Left ventricle myocardium superior (tissue), 1 donor: ENCODE measurements around the gene POU2AF3. TPM values are rescaled to one million over a fixed set of nuclear protein-coding genes. Genes with fewer than 3 reads are reported as not detected.
"Not testable (repeated sequence)": the region's sequence is repeated elsewhere in the genome, so short reads cannot be mapped to it uniquely, and the experiment has no call there.

ENCODE experiments used
- ATAC-seq: fragments of 200-7000 bp; cut with Tn5 transposase; one replicate; pipeline ENCODE4 v1.9.1; 2020; ENCODE audit warnings: mild to moderate bottlenecking, moderate library complexity
- DNase-seq: peaks from one replicate; pipeline ENCODE4 v3.0.0-alpha.2; 2020
- intact Hi-C: fragments of 100-400 bp; cut with micrococcal nuclease; formaldehyde crosslinking; loops from one replicate; pipeline ENCODE4 v1.11.0; 2022
- long read RNA-seq: library from polyadenylated mRNA; unstranded; transcript quantifications from one replicate; pipeline ENCODE4 v2.0.0, GENCODE V29; 2021
- total RNA-seq: library from RNA; stranded (reverse); fragmentation: NEBNext Ultra II Directional; extraction: Animal tissue kit (Norgen Biotek cat#: 25700); gene quantifications from one replicate; pipeline ENCODE4 v1.2.1, GENCODE V29; 2021
- donor health status: DM: no; HTN: yes; CAD: no; lungs with severe emphysema.

Gene POU2AF3
- total RNA-seq: 0.74 TPM
- long read RNA-seq: 0 reads

DNA sequence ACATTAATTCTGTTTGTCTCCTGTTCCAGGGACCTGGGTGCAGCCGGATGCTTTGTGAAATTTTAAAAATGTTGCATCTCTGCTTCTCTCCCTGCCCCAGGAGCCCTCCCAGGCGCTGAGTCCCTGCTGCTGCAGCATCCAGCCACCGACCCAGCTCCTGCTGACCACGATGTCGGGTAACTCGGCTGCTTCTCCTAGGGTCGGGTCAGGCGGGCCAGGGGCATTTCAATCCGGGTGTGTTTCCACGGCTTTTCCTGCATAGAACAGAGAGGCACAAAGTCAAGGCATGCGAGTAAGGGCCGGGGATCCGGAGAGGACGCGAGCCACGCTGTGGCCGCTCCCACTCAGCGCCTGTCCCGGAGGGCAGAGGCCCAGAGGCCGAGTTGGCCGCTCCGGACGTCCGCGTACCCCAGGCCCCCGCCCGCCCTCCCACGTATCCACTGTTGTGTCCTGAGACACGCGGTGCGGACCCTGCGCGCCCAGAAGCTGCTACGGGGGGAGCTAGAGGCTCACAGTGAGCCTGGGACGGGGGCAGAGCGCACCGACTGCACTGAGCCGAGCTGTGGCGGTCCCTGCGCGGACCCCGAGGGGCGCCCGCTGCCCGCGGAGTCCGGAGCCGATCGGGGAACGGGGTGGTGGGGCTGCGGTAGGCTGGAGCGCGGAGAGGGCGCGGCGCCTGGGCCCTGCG, at the start of gene POU2AF3:
TSS of gene POU2AF3 (plus strand) at position 134 of the 688 bp plus-strand sequence. CDS start at position 170, 36 bp downstream.
- intact Hi-C loops: no loop called here
- DNase-seq: no peak

DNA sequence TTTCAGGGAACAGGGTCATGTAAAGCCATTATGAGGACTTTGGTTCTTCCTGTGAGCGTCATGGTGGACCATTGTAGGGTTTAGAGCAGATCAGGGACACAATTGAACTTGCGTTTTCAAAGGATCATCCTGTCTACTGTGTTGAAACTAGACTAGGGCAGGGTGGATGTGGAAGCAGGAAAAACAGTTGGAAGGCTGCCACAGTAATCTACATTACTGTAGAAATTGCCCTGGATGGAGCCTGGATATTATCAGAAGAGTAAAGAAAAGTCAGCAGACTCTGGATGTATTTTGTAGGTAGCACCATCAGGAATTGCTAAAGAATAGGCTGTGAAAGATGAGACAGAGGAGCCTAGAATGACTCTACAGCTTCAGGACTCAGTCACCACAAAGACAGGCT, 47.4 kb upstream of the POU2AF3 start:
- DNase-seq (no peak), ATAC-seq (no peak)
- intact Hi-C loops: no loop called here

More for the DNA sequence above, at the start of gene POU2AF3:
- peak; percentile 67 for ATAC-seq

DNA sequence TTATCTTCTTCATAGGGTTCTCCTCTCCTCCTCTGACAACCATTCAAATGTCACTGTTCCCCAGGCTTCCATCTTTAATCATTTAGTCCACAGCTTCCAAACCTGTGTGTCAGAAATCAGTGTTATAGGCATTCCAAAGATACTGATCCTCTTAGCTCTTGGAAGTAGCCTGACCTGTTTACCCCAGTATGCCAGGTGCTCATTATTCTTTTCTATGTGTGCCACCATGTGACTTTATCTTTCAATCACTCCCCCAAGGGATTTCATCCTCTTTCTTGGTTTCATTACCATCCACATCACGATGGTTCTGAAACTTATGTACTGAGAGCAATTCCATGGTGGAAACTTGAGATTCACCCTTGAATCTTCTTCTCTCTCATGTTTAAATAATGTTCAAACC, 45.2 kb upstream of the POU2AF3 start:
- intact Hi-C loops: no loop called here

GRCh38 chr11:111253630-111254029, 44.7 kb upstream of the POU2AF3 start:
- DNase-seq (no peak), ATAC-seq (no peak)
- intact Hi-C loops: no loop called here

More for the DNA sequence above, 45.2 kb upstream of the POU2AF3 start:
- DNase-seq (no peak), ATAC-seq (no peak)

GRCh38 chr11:111258046-111258445, 40.3 kb upstream of the POU2AF3 start:
- no peak for ATAC-seq
- DNase-seq: no peak
- intact Hi-C loops: no loop called here

DNA sequence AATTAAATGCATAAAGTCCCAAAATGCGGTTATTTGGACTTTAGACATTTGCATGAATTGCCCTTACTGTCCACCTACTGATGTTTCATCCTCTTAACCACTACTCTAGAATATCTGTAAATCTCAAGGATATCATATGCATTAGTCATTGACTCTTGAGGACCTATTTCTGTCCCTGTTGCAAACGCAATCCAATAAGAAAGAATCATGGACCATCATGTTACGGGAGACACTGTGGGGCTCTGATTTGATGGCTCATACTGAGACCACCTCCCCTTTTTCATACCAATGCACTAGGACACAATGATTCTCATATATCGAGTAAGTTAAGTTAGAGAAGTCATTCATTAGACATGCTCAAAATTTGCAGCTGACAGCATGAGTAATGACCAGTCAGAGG, 38.5 kb upstream of the POU2AF3 start:
- DNase-seq: no peak
- no peak for ATAC-seq
- intact Hi-C loops: no loop called here

GRCh38 chr11:111260811-111261210, 37.5 kb upstream of the POU2AF3 start:
- no peak for ATAC-seq
- DNase-seq: no peak

GRCh38 chr11:111264646-111265045, 33.7 kb upstream of the POU2AF3 start:
- DNase-seq (no peak), ATAC-seq (no peak)
- intact Hi-C loops: no loop called here

More at GRCh38 chr11:111260811-111261210, 37.5 kb upstream of the POU2AF3 start:
- intact Hi-C loops: no loop called here

- ATAC-seq (no peak), DNase-seq (no peak)
- intact Hi-C loops: no loop called here
Observed at GRCh38 chr11:111265421-111265820, 32.9 kb upstream of the POU2AF3 start.

GRCh38 chr11:111268303-111268702, 30.0 kb upstream of the POU2AF3 start:
- intact Hi-C loops, ATAC-seq, DNase-seq: not testable (repeated sequence)

- DNase-seq: no peak
- intact Hi-C loops: no loop called here
Observed at GRCh38 chr11:111269146-111269868, 29.0 kb upstream of the POU2AF3 start.

DNA sequence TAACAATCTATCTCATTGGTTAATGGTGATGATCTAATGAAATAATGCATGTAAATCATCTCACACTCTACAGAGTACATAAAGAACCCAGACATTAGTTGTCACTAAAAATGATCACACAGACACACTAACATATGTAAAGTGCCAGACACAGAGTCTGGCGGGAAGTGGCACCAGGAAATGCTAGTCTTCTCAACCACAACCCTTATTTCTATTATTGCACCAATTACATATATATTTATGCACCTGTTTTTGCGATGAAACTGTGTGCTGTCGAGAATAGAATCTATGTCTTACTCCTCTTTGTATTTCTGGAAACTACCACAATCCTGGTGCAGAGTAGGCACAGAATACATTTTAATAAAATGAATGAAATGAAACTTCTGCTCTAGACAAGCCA, 25.9 kb upstream of the POU2AF3 start:
- intact Hi-C loops: no loop called here
- ATAC-seq (no peak), DNase-seq (no peak)

More at GRCh38 chr11:111269146-111269868, 29.0 kb upstream of the POU2AF3 start:
- ATAC-seq: no peak

- ATAC-seq (no peak), DNase-seq (no peak)
- intact Hi-C loops: loop anchor here (5.0 kb wide), 2 partner anchors 140 to 165 kb away; no protein-coding TSS in a partner anchor
Observed at GRCh38 chr11:111282562-111283075, 15.7 kb upstream of the POU2AF3 start.

- DNase-seq (peak; percentile 47), ATAC-seq (peak; percentile 57)
- intact Hi-C loops: loop anchor here (5.0 kb wide), 2 partner anchors 138 to 163 kb away; no protein-coding TSS in a partner anchor
Observed at GRCh38 chr11:111283945-111284481, 14.3 kb upstream of the POU2AF3 start.

- no peak for DNase-seq
- intact Hi-C loops: no loop called here
- no peak for ATAC-seq
Observed at GRCh38 chr11:111285189-111286091, 12.9 kb upstream of the POU2AF3 start.

DNA sequence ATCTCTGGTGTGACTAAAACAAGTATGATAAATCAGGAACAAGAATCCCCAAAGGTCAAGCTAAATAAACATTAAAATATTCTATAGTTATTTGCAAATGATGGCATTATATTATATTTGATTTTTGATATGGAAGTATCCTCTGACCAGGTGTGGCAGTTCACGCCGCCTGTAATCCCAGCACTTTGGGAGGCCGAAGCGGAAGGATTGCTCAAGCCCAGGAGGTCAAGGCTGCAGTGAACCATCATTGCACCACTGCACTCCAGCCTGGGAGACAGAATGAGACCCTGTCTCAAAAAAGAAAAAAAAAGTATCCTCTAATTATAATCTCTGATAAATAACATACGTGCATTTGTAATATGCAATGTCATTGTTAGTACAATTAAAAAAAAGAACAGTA, 6.6 kb upstream of the POU2AF3 start:
- intact Hi-C loops: no loop called here
- ATAC-seq (no peak), DNase-seq (no peak)

DNA sequence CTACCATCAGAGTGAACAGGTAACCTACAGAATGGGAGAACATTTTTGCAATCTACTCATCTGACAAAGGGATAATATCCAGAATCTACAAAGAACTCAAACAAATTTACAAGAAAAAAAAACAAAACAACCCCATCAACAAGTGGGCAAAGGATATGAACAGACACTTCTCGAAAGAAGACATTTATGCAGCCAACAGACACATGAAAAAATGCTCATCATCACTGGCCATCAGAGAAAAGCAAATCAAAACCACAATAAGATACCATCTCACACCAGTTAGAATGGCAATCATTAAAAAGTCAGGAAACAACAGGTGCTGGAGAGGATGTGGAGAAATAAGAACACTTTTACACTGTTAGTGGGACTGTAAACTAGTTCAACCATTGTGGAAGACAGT, 5.9 kb upstream of the POU2AF3 start:
- intact Hi-C loops, ATAC-seq, DNase-seq: not testable (repeated sequence)

- intact Hi-C loops: no loop called here
- no peak for ATAC-seq
- DNase-seq: no peak
Observed at GRCh38 chr11:111296196-111296595, 2.1 kb upstream of the POU2AF3 start.

GRCh38 chr11:111297696-111298095, 650 bp upstream of the POU2AF3 start:
- DNase-seq (no peak), ATAC-seq (no peak)
- intact Hi-C loops: no loop called here
